GM18868 (cell line): ENCODE data around the gene TREX2.

ENCODE experiments used
- ATAC-seq: cut with Tn5 transposase; IDR thresholded peaks from one replicate; pipeline ENCODE4 v1.9.1; 2021; ENCODE audit warnings: mild to moderate bottlenecking, moderate library complexity; ENCODE audit not compliant: unreplicated experiment

Gene TREX2

DNA sequence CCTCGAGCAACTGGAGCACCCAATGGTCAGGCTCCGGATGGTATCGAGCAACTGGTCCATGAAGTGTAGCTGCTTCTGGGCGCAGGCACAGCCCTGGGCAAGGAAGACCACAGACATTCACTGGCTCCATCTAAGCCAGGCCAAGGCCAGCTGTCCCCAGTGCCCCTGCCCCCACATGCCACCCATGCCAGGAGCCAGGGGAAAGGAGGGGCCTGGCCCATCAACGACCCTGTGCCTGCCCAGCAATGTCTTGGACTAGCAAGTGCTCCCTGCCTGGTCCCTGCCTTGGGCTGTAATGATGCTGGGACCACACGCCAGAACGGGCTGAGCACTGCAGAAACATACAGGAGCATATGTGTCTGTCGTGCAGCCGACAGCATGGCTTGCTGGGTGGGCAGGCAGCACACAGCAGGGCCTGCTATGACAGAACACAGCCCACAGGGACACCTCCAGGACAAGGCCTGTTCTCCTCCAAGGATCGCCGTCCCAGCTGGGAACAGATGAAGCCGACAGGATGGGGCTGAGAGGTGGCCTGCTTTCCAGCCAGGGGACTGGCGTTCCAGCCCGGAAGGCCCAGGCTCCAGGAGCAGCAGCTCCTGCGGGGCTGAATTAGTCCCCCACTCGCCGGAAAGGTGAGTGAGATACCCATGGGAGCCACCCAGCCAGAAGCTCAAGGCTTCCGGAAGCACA is 11.4 kb upstream of the TREX2 start:
- no peak for ATAC-seq

DNA sequence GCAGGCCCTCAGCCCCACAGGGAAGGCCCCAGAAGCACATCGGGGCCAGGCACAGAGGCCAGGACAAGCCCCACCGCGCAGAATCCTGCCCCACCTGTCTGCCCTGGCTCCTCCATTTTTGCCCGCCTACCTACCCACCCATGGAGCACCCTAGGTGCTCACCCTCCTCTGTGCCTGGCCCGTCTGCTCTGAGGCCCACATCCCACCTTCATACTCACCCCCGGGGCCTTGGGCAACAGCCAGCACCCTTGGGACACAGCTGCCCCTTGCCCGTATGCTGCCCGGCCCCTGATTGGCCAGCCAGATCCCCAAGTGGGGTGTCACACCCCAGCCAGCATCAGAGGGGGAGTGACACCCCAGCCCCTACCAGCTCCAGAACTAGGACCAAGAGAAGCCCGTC is 10.8 kb upstream of the TREX2 start:
- ATAC-seq: no peak

DNA sequence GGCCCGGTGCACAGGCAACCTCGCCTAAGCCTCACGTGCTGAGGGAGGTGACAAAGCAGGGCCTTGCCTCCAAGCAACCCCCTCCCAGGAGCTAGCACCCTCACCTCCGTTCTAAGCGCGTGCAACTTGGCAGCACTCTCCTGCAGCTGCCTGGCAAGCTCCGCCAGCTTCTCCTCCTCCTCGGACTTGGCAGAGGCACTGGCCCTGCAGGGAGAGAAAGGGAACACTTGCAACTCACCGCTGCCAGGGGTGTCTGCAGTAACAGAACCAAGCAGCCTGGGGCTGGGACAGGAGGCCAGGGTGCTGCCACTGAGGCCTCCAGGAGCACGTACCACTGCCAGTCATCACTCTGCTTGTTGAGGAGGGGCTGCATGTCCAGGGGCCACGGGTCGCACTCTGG is 10.3 kb upstream of the TREX2 start:
- ATAC-seq: no peak

DNA sequence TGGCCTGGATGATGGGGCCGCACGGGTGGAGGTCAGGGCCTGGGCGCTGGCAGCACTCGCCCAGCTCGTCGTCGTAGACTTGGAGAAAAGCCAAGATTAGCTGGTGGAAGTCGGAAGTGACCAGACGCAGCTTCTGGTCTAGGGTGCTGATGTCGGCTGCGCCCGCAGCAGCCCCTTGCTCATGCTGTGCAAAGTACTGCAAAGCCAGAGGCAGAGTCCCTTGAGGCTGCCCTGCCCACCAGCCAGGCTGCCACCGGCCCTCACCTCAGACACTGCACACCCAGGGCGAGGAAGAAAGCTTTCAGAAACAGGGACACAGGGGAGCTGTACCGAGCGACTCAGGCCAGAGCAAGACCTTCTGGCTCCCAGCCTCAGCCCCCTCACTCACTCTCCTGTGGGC is 9.7 kb upstream of the TREX2 start:
- no peak for ATAC-seq

DNA sequence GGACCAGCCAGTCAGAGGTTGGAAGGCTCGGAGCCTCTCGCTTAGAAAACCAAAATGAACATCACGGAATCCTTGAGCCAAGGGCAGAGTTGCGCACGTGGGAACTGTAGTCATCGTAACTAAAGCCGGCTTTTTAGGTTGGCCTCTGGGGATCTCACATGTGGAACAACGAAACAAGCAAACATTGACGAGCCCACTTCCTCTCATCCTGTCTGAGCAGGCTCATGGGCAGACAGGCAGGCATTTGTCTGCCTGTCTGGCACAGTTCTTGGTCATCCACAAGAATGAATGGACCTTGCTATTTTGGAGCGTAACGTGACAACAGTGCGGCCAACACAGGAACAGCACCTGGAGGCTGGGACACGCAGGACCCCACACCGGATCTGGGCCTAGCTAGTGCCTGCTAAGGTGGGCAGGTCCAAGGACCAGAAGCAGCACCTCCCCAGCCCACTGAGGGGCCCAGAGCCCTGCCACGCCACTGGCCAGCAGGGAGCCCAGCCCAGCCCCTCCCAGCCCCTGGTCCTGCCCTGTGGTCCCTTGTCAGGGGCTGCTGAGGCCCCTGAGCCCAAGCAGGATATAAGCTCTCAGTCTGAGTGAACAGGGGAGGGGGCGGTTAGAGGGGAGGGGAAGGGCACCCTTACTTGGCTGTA is 9.2 kb upstream of the TREX2 start:
- no peak for ATAC-seq

DNA sequence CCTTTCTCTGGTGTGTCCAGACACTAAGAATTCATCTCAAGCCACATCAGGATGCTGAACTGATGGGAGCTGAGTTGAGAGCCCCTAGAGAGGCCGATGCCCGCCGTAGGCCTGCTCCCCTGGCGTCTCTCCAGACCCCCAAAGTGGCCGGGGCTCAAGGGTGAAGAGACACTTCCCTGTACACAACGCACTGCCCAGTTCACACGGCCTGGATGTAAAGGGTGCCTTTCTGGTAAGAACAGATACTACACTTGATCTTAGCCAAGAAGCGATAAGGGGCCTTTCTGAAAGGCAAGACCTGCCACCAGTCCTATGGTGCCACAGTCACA is 5.1 kb upstream of the TREX2 start:
- no peak for ATAC-seq

DNA sequence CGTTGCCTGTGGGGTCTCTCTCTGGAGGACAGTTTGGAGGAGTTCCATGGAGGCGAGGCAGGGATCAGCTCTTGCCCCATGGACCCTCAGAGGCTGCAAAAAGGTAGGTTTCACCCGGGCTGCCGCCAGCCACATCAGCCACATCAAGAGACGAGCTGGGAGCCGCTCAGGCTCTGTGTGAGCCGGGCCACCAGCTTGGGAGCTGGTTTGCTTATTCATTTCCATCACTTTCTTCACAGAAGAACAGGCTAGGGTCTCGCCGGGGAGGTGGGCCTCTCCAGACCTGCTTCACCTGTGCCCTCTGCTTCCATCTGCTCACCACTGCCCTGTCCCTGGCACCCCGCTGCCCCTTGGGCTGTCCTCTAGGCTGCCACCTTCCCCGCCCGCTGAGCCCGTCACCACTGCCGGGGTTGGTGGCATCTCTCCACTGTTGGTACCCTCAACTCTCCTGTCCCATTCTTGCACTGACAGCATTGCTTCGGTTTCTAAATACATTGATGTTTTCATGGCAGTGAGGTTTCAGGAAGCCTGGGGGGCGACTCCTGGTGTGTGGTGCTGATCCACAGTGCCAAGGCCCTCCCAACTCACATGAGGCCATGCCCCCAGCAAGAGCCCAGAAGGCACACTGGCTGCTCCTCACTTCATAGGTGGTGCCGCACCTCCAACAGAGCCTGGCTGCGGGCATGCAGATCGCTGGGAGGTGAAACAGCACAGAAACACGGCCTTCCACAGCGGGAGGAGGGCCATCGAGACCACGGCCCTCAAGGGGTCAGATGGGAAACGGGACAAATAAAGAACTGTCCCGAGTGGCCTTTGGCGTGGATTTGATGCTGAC is 4.5 kb upstream of the TREX2 start:
- no peak for ATAC-seq

DNA sequence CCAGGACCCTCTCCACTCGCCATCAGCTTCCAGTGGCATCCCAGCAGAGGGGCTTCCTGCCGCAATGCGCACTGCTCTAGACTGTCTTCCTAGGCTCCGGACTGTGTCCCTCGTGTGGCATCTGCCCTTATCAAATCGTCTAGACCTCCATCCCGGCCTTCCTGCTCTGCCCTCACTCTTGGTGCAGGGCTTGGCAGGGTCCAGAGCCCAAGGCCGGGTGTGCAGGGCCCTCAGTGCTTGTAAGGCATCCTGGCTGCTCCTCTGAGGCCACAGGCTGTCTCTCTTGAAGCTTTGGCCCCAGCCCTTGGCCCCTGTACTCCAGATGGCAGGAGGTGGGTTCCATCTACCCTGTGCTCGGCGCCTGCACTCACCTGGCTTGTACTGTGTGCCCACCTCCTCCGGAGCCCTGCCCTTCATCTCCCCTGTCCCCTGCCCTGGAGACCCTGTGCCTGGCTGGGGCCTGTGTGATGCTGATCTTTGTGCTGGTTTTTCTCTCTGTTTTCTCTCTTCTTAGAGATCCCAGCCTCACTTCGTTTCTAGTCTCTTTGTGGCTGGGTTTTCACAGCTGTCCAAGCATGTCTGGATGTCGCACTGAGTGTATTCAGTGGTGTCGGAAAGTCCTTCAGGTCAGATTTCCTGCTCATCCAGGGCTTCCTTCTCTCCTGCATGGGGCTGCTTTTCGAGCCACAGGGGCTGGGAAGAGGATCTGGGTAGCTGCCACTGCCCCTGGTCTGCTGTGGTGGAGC is 3.7 kb upstream of the TREX2 start:
- no peak for ATAC-seq

DNA sequence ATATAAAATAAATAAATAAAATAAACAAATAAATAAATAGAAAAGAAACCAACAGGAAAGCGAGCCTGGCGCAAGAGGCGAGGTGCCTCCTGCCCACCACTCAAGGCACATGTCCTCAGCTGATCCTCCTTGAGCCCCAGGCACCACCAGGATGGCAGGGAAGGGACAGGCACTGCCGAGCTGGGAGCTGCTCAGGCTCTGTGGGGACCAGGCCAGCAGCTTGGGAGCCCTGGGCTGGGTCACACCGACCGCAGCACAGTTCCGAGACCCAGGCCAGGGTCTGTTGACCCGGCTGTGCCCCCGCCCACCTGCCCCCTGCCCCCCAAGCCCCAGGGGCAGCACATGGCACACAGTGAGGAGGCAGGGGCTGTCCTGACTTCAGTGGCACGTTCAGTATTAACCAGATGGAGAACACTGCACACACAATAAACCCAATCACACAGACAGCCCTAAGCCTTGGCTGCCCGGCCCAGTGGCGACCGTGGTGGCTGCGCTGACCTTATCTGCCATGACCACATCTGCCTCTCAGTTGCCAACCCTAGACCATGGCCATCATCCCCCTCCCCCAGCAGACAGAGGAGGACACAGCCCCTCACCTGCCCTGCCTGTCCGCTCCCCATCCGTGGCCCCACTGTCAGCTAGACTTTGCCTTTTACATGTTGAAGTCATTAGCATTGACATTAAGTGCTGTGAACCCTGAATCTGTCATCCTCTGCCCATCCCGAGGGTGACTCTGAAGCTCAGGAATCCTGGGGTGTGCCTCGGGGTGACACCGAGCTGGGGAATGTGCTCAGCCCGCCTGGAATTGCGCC is 2.9 kb upstream of the TREX2 start:
- ATAC-seq: no peak

DNA sequence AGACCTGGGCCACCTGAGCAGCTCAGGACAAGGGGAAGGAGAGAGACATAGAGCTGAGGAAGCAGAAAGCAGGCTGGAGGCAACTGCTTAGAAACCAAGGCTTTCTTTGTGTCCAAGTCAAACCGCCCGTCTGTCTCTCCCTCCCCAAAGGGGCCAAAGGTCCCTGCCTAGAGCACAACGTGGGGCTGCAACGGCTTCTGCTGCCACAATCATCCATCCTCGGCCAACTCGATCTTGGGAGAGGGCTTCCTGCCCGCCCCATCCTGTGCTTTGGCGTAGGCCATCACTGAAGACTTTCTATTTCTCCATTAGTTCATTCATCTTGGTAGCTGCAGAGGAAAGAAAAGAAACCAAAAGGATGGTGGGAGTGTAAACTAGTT is 1.7 kb upstream of the TREX2 start:
- no peak for ATAC-seq

DNA sequence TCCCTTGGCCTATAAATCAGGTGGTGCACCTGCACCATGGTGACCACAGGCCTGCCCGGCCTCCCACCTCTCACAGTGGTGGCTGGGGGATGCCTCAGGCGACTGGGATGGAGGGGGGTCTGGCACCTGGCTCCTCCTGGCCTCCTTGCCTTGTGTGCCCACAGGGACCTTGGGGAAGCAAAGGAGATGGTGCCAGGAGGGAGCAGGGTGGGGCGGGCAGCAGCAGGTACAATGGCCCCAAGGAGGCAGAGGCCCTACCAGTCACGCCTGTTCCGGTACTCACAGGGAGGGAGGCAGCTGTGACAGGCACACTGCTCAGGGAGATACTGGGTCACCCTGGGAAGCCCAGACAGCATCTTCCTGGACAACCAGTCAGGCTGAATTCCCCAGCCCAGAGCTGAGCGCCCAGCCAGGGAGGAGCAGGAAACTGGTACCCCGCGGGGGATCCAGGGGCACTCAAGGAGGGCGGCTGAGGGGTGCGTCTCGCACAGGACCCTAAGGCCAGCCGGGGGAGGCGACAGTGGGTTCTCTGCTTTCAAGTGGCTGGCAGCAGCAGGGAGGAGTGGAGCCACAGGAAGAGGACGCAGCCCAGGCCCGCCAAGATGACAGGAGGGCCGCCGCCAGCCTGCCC is 1.2 kb upstream of the TREX2 start:
- no peak for ATAC-seq

DNA sequence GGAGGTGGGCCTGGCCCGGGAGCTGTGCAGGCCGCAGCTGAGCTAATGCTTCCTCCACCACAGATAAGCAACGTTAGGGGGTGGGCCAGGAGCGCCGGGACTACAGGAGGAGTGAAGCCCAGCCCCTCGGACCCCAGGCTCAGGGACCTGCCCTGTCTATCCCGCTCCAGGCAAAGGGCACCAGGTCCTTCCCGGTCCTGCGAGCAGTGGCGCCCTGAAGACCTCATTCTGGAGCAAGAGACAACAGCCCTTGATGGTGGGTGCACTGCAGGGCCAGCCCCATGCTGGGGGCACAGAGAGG is 730 bp upstream of the TREX2 start:
- ATAC-seq: no peak

DNA sequence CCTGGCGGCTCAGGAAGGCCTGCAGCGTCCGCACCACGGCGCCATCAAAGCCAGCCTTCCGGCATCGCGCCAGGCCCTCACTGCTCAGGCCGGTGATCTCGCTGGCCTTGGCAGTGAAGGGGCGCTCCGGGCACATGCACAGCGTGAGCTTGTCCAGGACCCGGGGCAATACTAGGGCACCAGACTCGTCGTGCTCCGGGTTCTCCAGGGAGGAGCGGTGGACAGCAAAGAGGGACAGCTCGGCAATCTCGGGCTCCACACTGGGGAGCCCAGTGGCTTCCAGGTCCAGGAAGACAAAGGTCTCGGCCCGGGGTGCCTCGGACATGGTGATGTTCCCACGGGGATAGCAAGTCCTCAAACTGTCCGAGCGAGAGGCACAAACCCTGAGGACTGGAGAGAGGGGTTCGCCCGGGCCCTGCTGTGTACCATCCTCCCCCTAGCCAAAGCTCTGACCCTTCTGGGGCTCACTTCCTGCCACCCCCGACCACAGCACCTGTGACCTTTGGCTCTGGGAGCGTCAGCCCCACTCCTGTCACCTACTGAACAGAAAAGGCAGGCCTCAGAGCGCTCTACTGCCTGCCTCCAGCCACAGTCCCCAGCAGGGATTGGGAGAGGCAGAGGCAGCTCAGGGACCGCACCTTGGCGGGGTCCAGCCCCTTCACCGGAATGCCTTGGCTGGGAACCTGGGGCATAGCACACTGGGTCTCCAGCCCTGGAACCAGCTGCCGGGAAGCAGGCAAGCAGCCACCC is 575 bp downstream of the TREX2 start:
- ATAC-seq: no peak

DNA sequence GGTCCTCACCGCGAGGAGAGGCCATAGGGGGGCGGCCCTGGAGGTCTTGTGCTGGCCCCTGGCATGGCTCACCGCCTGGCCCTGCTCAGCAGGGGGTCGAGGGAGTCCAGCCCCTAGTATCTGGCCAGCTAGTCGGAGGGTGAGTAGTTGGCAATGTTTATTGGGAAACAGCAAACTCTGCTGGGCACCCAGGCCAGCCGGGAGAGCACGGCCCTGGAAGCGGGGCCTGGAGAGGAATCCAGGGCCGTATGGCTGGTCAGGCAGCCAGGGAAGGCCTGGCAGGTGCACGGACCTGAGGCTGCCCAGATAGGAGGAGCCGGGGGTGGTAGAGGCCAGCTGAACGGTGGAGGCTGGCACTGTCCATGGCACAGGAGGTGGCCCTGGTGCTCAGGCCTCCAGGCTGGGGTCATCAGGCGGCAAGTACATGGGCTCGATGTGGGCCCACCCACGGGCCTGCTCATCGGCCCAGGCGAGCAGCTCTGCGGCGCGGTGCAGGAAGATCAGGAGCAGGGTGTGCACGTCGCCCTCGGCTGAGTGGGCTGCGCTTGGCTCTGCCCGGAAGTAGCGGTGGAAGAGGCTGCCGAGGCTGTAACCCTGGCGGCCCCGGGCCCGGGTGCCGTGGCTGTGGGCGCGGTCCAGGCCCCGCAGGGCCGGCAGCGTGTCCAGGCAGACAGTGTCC is 1.4 kb downstream of the TREX2 start:
- ATAC-seq: no peak

DNA sequence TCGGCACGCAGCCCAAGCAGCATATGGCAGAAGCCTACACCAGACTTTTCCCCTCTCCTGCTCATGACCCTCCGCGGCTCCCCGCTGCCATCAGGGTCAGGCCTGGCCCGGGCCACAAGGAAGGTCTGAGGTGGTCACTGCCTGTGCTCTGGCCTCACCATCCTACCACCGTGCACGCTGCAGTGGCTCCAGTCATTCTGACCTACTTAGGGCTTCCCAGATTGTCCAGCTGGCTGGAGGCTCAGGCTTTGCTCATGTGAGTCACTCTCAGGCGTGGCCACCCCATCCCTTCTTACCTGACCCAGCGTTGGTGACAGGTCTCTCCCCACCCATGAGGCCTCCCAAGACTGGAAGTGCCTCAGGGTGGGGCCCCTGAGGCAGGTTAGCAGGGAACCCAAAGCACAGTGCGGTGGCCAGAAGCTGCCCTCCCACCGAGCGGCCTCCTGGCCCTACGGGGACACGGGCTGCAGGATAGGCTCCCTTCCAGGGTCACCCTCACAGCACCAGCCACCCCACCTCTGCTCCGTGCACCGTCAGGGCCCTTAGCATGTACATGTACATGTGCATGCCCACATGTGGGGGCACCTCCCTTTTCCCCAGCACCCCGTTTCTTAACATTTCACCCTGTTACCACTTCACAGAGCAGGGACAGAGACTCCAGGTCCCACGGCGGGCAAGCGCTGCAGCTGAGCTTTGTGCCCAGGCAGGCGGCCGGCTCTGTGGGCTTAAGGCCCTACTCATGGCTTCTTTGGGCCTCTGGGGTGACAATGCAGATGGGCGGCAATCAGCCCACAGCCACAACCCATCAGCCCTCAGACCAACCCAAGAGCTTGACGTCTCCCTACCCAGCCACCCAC is 2.2 kb downstream of the TREX2 start:
- no peak for ATAC-seq

DNA sequence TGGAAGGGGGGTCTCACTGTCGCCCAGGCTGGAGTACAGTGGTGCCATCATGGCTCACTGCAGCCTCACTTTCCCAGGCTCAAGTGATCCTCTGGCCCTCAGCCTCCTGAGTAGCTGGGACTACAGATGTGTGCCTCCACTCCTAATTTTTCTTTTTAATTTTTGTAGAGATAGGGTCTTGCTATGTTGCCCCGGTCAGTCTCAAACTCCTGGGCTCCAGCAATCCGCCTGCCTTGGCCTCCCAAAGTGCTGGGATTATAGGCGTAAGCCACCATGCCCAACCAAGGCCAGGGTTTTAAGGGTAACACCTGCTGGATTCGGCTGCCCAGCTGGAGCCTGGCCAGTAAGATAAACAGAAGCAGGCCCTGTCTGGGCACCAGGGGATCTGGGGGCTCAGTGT is 3.4 kb downstream of the TREX2 start:
- ATAC-seq: no peak

DNA sequence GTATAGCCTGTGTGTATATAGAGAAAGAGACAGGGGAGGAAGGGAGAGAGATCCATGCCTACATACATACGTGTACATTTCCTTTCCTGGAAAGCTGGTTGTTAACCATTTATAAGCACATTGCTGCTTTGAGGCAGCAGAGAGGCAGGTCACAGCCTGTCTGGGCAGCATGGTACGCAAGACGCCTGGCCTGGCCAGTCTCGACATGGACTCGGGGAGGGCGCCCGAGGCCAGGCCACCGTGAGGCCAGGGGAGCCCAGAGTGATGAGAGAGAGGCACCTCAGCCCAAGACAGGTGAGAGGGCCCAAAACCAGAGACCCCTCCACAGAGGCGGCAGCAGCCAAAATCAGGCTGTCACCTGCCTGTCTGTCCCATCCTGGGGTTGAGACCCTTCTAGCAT is 3.9 kb downstream of the TREX2 start:
- no peak for ATAC-seq

DNA sequence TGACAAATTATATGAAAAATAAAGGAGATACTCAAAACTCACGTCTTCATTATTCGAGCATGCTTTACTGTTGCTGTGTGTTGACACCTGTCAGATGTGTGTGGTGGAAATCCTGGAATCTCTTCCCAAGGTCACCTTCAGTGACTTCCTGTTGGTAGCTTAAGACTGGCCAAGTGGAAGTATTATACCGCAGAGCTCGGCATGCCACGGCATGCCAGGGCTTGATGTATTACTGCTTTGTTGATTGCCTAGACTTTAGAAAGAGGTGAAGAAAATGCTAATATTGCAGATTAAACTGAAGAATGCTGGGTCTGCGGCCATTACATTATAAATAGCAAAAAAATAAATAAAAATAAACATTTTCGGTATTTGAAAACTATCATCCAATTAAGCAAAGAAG is 4.6 kb downstream of the TREX2 start:
- ATAC-seq: no peak
